ENCODE measurements around the gene HPS4.

HPS4 gene

DNA sequence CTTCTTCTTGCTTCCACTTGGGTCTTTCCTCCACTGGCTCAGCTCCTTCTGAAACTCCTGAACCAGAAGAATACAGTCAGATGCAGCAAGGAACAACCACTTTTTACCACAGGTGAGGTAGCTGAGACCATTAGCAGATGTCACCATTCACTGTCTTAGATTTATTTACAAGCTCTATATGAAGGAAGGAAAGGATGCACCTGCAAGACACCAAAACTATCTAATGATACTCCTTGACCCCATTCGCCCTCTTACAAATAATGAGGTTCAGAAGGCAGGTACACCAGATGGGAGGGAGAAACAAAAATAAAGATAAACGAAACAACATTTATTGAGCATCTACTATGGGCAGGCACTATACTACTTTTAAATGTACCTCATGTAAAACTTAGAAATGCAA lies 18.4 kb upstream of the HPS4 start:
- Histone ChIP-seq H3K9me3 (ENCODE audit: control insufficient read depth in 1 of 2, low read length in 2 of 2) (no peaks in the 10 kb centered on the region), H3K36me3 (ENCODE audit: control insufficient read depth in 1 of 2, insufficient read depth in 2 of 2, low read length in 2 of 2) (peaks cover 56 to 82% of the 10 kb centered on the region in 2 donors), H3K4me3 (ENCODE audit: low read depth in 1 of 2, low read length in 2 of 2) (no peak overlapping the region), H3K9ac (ENCODE audit: low read depth in 1 of 2, low read length in 2 of 2) (no peak overlapping the region), H3K27me3 (ENCODE audit: control insufficient read depth in 1 of 2, insufficient read depth in 2 of 2, low read length in 2 of 2) (no peaks in the 10 kb centered on the region), H3K27ac (ENCODE audit: low read depth, low read length) (no peak overlapping the region), H3K4me1 (ENCODE audit: control insufficient read depth in 1 of 2, insufficient read depth in 2 of 2, low read length in 2 of 2) (peaks cover 0 to 14% of the 10 kb centered on the region in 2 donors)

- H3K4me1 ChIP-seq (ENCODE audit: control insufficient read depth in 1 of 2, insufficient read depth in 2 of 2, low read length in 2 of 2): peaks cover 0 to 15% of the 10 kb centered on the region in 2 donors
- no peak overlapping the region for H3K4me3 ChIP-seq (ENCODE audit: low read depth in 1 of 2, low read length in 2 of 2)
- H3K9me3 ChIP-seq (ENCODE audit: control insufficient read depth in 1 of 2, low read length in 2 of 2): no peaks in the 10 kb centered on the region
- H3K27me3 ChIP-seq (ENCODE audit: control insufficient read depth in 1 of 2, insufficient read depth in 2 of 2, low read length in 2 of 2): no peaks in the 10 kb centered on the region
- H3K9ac ChIP-seq (ENCODE audit: low read depth in 1 of 2, low read length in 2 of 2): no peak overlapping the region
- H3K36me3 ChIP-seq (ENCODE audit: control insufficient read depth in 1 of 2, insufficient read depth in 2 of 2, low read length in 2 of 2): peaks cover 61 to 83% of the 10 kb centered on the region in 2 donors
- no peak overlapping the region for H3K27ac ChIP-seq (ENCODE audit: low read depth, low read length)
Measured at GRCh38 chr22:26499188-26499703, 15.7 kb upstream of the HPS4 start.

GRCh38 chr22:26496456-26496855 lies 12.9 kb upstream of the HPS4 start:
- Histone ChIP-seq H3K4me1 (ENCODE audit: control insufficient read depth in 1 of 2, insufficient read depth in 2 of 2, low read length in 2 of 2) (peaks cover 0 to 4% of the 10 kb centered on the region in 2 donors), H3K27me3 (ENCODE audit: control insufficient read depth in 1 of 2, insufficient read depth in 2 of 2, low read length in 2 of 2) (no peaks in the 10 kb centered on the region), H3K9ac (ENCODE audit: low read depth in 1 of 2, low read length in 2 of 2) (no peak overlapping the region), H3K36me3 (ENCODE audit: control insufficient read depth in 1 of 2, insufficient read depth in 2 of 2, low read length in 2 of 2) (peaks cover 63 to 83% of the 10 kb centered on the region in 2 donors), H3K4me3 (ENCODE audit: low read depth in 1 of 2, low read length in 2 of 2) (no peak overlapping the region), H3K9me3 (ENCODE audit: control insufficient read depth in 1 of 2, low read length in 2 of 2) (no peaks in the 10 kb centered on the region), H3K27ac (ENCODE audit: low read depth, low read length) (no peak overlapping the region)

GRCh38 chr22:26494506-26494905 lies 10.9 kb upstream of the HPS4 start:
- Histone ChIP-seq H3K9ac (ENCODE audit: low read depth in 1 of 2, low read length in 2 of 2) (no peak overlapping the region), H3K4me1 (ENCODE audit: control insufficient read depth in 1 of 2, insufficient read depth in 2 of 2, low read length in 2 of 2) (peaks cover 0 to 4% of the 10 kb centered on the region in 2 donors), H3K27me3 (ENCODE audit: control insufficient read depth in 1 of 2, insufficient read depth in 2 of 2, low read length in 2 of 2) (no peaks in the 10 kb centered on the region), H3K36me3 (ENCODE audit: control insufficient read depth in 1 of 2, insufficient read depth in 2 of 2, low read length in 2 of 2) (peaks cover 69 to 88% of the 10 kb centered on the region in 2 donors), H3K4me3 (ENCODE audit: low read depth in 1 of 2, low read length in 2 of 2) (no peak overlapping the region), H3K9me3 (ENCODE audit: control insufficient read depth in 1 of 2, low read length in 2 of 2) (no peaks in the 10 kb centered on the region), H3K27ac (ENCODE audit: low read depth, low read length) (no peak overlapping the region)

DNA sequence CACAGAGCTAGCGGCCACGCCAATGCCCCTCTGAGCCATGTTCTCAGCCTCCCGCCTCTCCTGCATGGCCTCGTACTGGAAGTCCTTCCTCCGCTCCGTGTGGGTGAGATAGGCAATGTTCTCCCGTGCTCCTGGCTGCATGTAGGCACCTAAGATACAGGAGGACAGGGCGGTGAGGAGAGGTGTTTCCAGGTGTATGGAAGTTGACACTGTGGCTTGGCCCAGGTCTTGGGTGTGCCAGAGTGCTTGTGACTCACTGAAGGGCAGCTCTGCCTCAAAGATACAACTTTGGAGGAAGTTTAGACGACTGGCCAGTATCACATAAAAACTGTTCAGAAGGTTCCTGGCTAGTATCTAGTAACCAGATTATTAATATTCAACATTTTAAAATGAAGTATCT lies 8.6 kb upstream of the HPS4 start:
- Histone ChIP-seq H3K27ac (ENCODE audit: low read depth, low read length) (no peak overlapping the region), H3K36me3 (ENCODE audit: control insufficient read depth in 1 of 2, insufficient read depth in 2 of 2, low read length in 2 of 2) (peaks cover 75 to 96% of the 10 kb centered on the region in 2 donors), H3K27me3 (ENCODE audit: control insufficient read depth in 1 of 2, insufficient read depth in 2 of 2, low read length in 2 of 2) (no peaks in the 10 kb centered on the region), H3K9me3 (ENCODE audit: control insufficient read depth in 1 of 2, low read length in 2 of 2) (no peaks in the 10 kb centered on the region), H3K9ac (ENCODE audit: low read depth in 1 of 2, low read length in 2 of 2) (no peak overlapping the region), H3K4me3 (ENCODE audit: low read depth in 1 of 2, low read length in 2 of 2) (no peak overlapping the region), H3K4me1 (ENCODE audit: control insufficient read depth in 1 of 2, insufficient read depth in 2 of 2, low read length in 2 of 2) (peaks cover 0 to 3% of the 10 kb centered on the region in 2 donors)

- H3K36me3 ChIP-seq (ENCODE audit: control insufficient read depth in 1 of 2, insufficient read depth in 2 of 2, low read length in 2 of 2): peaks cover 57 to 70% of the 10 kb centered on the region in 2 donors
- H3K27me3 ChIP-seq (ENCODE audit: control insufficient read depth in 1 of 2, insufficient read depth in 2 of 2, low read length in 2 of 2): no peaks in the 10 kb centered on the region
- H3K4me3 ChIP-seq (ENCODE audit: low read depth in 1 of 2, low read length in 2 of 2): no peak overlapping the region
- no peaks in the 10 kb centered on the region for H3K9me3 ChIP-seq (ENCODE audit: control insufficient read depth in 1 of 2, low read length in 2 of 2)
- peaks cover 5 to 7% of the 10 kb centered on the region in 2 donors for H3K4me1 ChIP-seq (ENCODE audit: control insufficient read depth in 1 of 2, insufficient read depth in 2 of 2, low read length in 2 of 2)
- no peak overlapping the region for H3K27ac ChIP-seq (ENCODE audit: low read depth, low read length)
- no peak overlapping the region for H3K9ac ChIP-seq (ENCODE audit: low read depth in 1 of 2, low read length in 2 of 2)
Measured at GRCh38 chr22:26489447-26490036, 6.0 kb upstream of the HPS4 start.

DNA sequence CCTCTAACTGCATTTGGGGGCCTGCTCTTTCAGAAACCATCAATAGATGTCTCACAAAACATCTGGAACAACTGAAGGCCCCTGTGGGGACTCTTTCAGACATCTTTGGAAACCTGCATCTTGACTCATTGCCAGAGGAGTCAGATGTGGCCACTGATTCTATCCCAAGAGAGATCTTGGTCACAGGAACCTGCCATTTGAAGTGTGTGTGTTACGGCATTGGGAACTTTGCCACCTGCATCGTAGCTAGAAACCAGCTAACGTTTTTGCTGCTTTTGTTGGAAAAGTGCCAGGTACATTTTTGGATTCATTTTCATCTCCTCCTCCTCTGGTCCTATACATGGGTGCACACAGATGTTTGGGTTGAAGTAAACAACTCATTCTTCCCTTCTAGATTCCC lies 4.4 kb upstream of the HPS4 start:
- Histone ChIP-seq H3K4me3 (ENCODE audit: low read depth in 1 of 2, low read length in 2 of 2) (no peak overlapping the region), H3K36me3 (ENCODE audit: control insufficient read depth in 1 of 2, insufficient read depth in 2 of 2, low read length in 2 of 2) (peaks cover 43 to 56% of the 10 kb centered on the region in 2 donors), H3K9ac (ENCODE audit: low read depth in 1 of 2, low read length in 2 of 2) (no peak overlapping the region), H3K27me3 (ENCODE audit: control insufficient read depth in 1 of 2, insufficient read depth in 2 of 2, low read length in 2 of 2) (no peaks in the 10 kb centered on the region), H3K9me3 (ENCODE audit: control insufficient read depth in 1 of 2, low read length in 2 of 2) (no peaks in the 10 kb centered on the region), H3K4me1 (ENCODE audit: control insufficient read depth in 1 of 2, insufficient read depth in 2 of 2, low read length in 2 of 2) (peaks cover 12 to 15% of the 10 kb centered on the region in 2 donors), H3K27ac (ENCODE audit: low read depth, low read length) (no peak overlapping the region)

DNA sequence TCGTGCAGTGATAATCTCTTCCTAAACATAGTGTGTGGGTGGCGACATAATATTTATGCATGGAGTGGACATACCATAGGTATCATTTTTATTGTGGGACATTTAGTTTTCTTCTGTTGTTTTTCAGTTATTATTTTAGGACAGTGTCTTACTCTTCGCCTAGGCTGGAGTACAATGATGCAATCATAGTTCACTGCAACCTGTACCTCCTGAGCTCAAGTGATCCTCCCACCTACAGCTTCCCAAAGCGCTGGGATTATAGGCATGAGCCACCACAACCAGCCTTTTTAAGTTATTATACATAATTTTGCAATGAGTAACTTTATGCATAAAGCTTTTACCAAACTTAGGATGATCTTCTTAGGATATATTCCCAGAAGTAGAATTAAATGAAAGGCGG lies 2.8 kb upstream of the HPS4 start:
- peaks cover 22 to 28% of the 10 kb centered on the region in 2 donors for H3K4me1 ChIP-seq (ENCODE audit: control insufficient read depth in 1 of 2, insufficient read depth in 2 of 2, low read length in 2 of 2)
- no peak overlapping the region for H3K9ac ChIP-seq (ENCODE audit: low read depth in 1 of 2, low read length in 2 of 2)
- no peaks in the 10 kb centered on the region for H3K9me3 ChIP-seq (ENCODE audit: control insufficient read depth in 1 of 2, low read length in 2 of 2)
- no peaks in the 10 kb centered on the region for H3K27me3 ChIP-seq (ENCODE audit: control insufficient read depth in 1 of 2, insufficient read depth in 2 of 2, low read length in 2 of 2)
- H3K27ac ChIP-seq (ENCODE audit: low read depth, low read length): no peak overlapping the region
- H3K36me3 ChIP-seq (ENCODE audit: control insufficient read depth in 1 of 2, insufficient read depth in 2 of 2, low read length in 2 of 2): peaks cover 28 to 40% of the 10 kb centered on the region in 2 donors
- no peak overlapping the region for H3K4me3 ChIP-seq (ENCODE audit: low read depth in 1 of 2, low read length in 2 of 2)

DNA sequence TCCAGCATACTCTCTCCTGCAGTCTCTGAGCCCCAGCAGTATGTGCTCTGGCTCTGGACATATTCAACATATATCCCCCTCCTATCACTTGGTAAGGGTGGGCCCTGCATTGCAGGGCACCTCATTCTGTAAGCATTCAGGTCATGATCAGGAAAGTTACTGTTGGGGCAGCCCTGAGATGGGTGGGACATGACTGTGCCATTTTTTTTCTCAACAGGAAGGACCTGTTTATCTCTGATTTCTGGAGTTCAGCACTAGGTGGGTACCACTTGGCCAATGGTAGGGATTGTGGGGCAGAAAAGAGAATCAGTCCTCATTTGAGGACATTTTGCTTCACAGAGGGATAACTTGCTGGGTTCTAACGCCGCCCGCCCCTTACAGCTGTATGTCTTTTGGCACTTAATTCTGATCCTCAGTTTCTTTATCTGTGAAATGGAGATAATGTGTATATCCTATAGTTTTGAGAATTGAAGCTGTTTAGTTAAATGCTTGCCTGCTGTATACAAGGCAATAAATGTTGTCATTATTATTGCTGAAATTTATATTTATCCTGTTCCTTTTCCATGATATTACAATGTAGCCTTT lies 2.3 kb upstream of the HPS4 start:
- peaks cover 24 to 35% of the 10 kb centered on the region in 2 donors for H3K36me3 ChIP-seq (ENCODE audit: control insufficient read depth in 1 of 2, insufficient read depth in 2 of 2, low read length in 2 of 2)
- no peak overlapping the region for H3K4me3 ChIP-seq (ENCODE audit: low read depth in 1 of 2, low read length in 2 of 2)
- peaks cover 22 to 31% of the 10 kb centered on the region in 2 donors for H3K4me1 ChIP-seq (ENCODE audit: control insufficient read depth in 1 of 2, insufficient read depth in 2 of 2, low read length in 2 of 2)
- no peak overlapping the region for H3K9ac ChIP-seq (ENCODE audit: low read depth in 1 of 2, low read length in 2 of 2)
- no peaks in the 10 kb centered on the region for H3K9me3 ChIP-seq (ENCODE audit: control insufficient read depth in 1 of 2, low read length in 2 of 2)
- H3K27ac ChIP-seq (ENCODE audit: low read depth, low read length): no peak overlapping the region
- no peaks in the 10 kb centered on the region for H3K27me3 ChIP-seq (ENCODE audit: control insufficient read depth in 1 of 2, insufficient read depth in 2 of 2, low read length in 2 of 2)

DNA sequence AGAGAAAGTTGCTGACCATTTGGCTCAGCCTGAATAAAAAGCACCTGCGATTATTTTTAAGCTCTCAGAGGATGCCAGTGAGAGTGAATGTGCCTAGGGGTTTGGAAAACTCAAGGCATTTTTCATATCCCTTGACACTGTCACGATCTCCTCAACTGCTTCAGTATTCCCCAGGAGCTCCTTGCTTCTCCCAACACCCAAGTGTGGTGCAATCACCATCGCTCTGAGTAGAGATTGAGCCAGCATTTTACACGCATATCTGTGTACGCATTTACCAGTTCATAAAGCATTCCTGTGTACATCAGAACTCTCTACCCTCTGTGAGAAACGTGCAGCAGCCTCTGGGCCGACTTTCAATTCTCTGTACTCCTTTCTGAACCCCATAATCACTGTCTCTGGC lies 1.4 kb upstream of the HPS4 start:
- Histone ChIP-seq H3K27me3 (ENCODE audit: control insufficient read depth in 1 of 2, insufficient read depth in 2 of 2, low read length in 2 of 2) (no peaks in the 10 kb centered on the region), H3K4me3 (ENCODE audit: low read depth in 1 of 2, low read length in 2 of 2) (no peak overlapping the region), H3K4me1 (ENCODE audit: control insufficient read depth in 1 of 2, insufficient read depth in 2 of 2, low read length in 2 of 2) (peaks cover 29 to 33% of the 10 kb centered on the region in 2 donors), H3K9me3 (ENCODE audit: control insufficient read depth in 1 of 2, low read length in 2 of 2) (no peaks in the 10 kb centered on the region), H3K36me3 (ENCODE audit: control insufficient read depth in 1 of 2, insufficient read depth in 2 of 2, low read length in 2 of 2) (peaks cover 23 to 26% of the 10 kb centered on the region in 2 donors), H3K27ac (ENCODE audit: low read depth, low read length) (no peak overlapping the region), H3K9ac (ENCODE audit: low read depth in 1 of 2, low read length in 2 of 2) (peak overlapping the region in 1 of 2 donors; percentile 22)
